ENCODE data around the gene ZNF81.

DNA sequence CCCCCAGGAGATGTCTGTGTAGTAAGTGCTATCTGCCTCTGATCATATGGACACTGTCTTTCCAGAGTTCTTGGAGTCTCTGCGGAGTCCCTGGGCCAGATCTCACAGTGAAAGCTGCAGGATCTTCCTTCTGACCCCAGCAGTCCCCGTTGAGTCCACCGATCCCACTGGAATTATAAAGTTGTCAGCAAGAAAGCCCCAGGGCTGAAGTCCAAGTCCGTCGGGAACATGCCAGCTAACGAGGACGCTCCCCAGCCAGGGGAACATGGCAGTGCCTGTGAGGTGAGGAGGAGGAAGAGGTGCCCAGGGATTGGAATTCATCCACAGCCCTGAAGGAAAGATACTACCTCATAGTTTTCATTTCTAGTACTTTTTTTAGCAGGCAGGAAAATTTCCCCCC lies 9.3 kb downstream of the ZNF81 start:
- TF ChIP-seq, protein P1, sequence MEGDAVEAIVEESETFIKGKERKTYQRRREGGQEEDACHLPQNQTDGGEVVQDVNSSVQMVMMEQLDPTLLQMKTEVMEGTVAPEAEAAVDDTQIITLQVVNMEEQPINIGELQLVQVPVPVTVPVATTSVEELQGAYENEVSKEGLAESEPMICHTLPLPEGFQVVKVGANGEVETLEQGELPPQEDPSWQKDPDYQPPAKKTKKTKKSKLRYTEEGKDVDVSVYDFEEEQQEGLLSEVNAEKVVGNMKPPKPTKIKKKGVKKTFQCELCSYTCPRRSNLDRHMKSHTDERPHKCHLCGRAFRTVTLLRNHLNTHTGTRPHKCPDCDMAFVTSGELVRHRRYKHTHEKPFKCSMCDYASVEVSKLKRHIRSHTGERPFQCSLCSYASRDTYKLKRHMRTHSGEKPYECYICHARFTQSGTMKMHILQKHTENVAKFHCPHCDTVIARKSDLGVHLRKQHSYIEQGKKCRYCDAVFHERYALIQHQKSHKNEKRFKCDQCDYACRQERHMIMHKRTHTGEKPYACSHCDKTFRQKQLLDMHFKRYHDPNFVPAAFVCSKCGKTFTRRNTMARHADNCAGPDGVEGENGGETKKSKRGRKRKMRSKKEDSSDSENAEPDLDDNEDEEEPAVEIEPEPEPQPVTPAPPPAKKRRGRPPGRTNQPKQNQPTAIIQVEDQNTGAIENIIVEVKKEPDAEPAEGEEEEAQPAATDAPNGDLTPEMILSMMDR (IDR thresholded peaks at IDR 0.05) = no peak
- TF ChIP-seq POLR2A (IDR thresholded peaks at IDR 0.05) = no peak
